NCI-H1092 (cell line): ENCODE measurements around the gene ABCD1.
"Not testable (repeated sequence)": the region's sequence is repeated elsewhere in the genome, so short reads cannot be mapped to it uniquely, and the experiment has no call there.

ENCODE experiments used
- DNase-seq: peaks from one replicate; lab custom pipeline; 2025; lab: John Stamatoyannopoulos, UW

The ABCD1 gene

GRCh38 chrX:153694256-153694655, 30.4 kb upstream of the ABCD1 start:
- DNase-seq, result not testable (repeated sequence)

- DNase-seq, result no peak
Measured at GRCh38 chrX:153694687-153695270, 29.9 kb upstream of the ABCD1 start.

GRCh38 chrX:153696100-153696499, 28.6 kb upstream of the ABCD1 start:
- no peak for DNase-seq

- DNase-seq, result not testable (repeated sequence)
Measured at GRCh38 chrX:153696538-153696937, 28.1 kb upstream of the ABCD1 start.

GRCh38 chrX:153696986-153697722, 27.5 kb upstream of the ABCD1 start:
- not testable (repeated sequence) for DNase-seq

- DNase-seq, result no peak
Measured at GRCh38 chrX:153697924-153698865, 26.5 kb upstream of the ABCD1 start.

- not testable (repeated sequence) for DNase-seq
Measured at GRCh38 chrX:153699210-153699783, 25.4 kb upstream of the ABCD1 start.

GRCh38 chrX:153699784-153700371, 24.8 kb upstream of the ABCD1 start:
- DNase-seq, result not testable (repeated sequence)

- DNase-seq, result no peak
Measured at GRCh38 chrX:153700376-153700945, 24.2 kb upstream of the ABCD1 start.

GRCh38 chrX:153700967-153701366, 23.7 kb upstream of the ABCD1 start:
- DNase-seq, result no peak

- DNase-seq, result no peak
Measured at GRCh38 chrX:153701706-153702105, 22.9 kb upstream of the ABCD1 start.

GRCh38 chrX:153702336-153703035, 22.2 kb upstream of the ABCD1 start:
- no peak for DNase-seq

- DNase-seq, result no peak
Measured at GRCh38 chrX:153703036-153703370, 21.7 kb upstream of the ABCD1 start.

GRCh38 chrX:153704021-153704526, 20.6 kb upstream of the ABCD1 start:
- no peak for DNase-seq

GRCh38 chrX:153704631-153705402, 19.8 kb upstream of the ABCD1 start:
- DNase-seq, result not testable (repeated sequence)

- not testable (repeated sequence) for DNase-seq
Measured at GRCh38 chrX:153705403-153706060, 19.1 kb upstream of the ABCD1 start.

- DNase-seq, result no peak
Measured at GRCh38 chrX:153706799-153707198, 17.9 kb upstream of the ABCD1 start.

- no peak for DNase-seq
Measured at GRCh38 chrX:153707406-153707805, 17.2 kb upstream of the ABCD1 start.

GRCh38 chrX:153708415-153708814, 16.2 kb upstream of the ABCD1 start:
- no peak for DNase-seq
